Measurements from ENCODE around the gene PSMB9. TPM values are rescaled to one million over a fixed set of nuclear protein-coding genes. Genes with fewer than 3 reads are reported as not detected.
"Not testable (repeated sequence)": the region's sequence is repeated elsewhere in the genome, so short reads cannot be mapped to it uniquely, and the experiment has no call there.

The PSMB9 gene
- total RNA-seq, 1 donor from 2014 or later, result 7.8 TPM

DNA sequence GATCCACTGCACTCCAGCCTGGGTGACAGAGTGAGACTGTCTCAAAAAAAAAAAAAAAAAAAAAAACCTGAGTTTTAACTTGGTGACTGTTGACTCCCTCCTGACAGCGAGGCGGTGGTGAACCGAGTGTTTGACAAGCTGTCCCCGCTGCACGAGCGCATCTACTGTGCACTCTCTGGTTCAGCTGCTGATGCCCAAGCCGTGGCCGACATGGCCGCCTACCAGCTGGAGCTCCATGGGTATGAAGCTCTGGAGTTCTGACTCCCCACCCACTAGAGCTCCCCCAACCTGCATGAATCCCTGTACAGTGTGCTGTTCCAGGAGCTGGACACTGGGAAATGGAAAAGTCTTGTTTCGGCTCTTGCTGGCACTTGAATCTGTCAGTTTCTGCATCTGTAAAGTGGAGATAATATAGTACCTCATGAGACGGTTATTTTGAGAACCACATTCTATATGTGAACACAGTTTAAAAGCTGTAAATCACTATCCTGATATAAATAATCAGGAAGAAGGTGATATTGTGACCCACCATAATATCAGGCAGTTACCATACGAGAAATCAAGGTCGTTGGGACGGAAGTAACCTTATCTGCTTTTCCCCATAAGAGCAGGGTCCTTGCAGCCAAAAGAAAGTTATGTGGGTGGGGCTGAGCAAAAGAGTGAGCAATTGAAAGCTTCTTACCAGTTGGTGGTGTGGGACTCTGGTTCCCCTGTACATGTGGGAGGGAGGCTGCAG is 3.3 kb downstream of the PSMB9 start:
- Histone ChIP-seq H3K27ac (ENCODE audit: low read depth, low read length) (no peak overlapping the region), H3K9ac (ENCODE audit: low read depth in 1 of 3, low read length in 3 of 3) (no peak overlapping the region), H3K4me3 (ENCODE audit: low read length in 3 of 3) (no peak overlapping the region), H3K36me3 (ENCODE audit: control insufficient read depth in 3 of 3, insufficient read depth in 3 of 3, low read length in 3 of 3) (peaks cover 0 to 13% (median 2%) of the 10 kb centered on the region in 3 donors), H3K4me1 (ENCODE audit: control insufficient read depth in 3 of 3, insufficient read depth in 3 of 3, low read length in 3 of 3) (peaks cover 9 to 27% (median 16%) of the 10 kb centered on the region in 3 donors), H3K9me3 (ENCODE audit: control insufficient read depth in 3 of 3, low read length in 3 of 3) (no peaks in the 10 kb centered on the region), H3K27me3 (ENCODE audit: control insufficient read depth in 3 of 3, insufficient read depth in 3 of 3, low read length in 3 of 3) (no peaks in the 10 kb centered on the region)

GRCh38 chr6:32858194-32858593 is 4.2 kb downstream of the PSMB9 start:
- no peak overlapping the region for H3K27ac ChIP-seq (ENCODE audit: low read depth, low read length)
- H3K9ac ChIP-seq (ENCODE audit: low read depth in 1 of 3, low read length in 3 of 3), result no peak overlapping the region
- H3K36me3 ChIP-seq (ENCODE audit: control insufficient read depth in 3 of 3, insufficient read depth in 3 of 3, low read length in 3 of 3), result peaks cover 0 to 13% (median 2%) of the 10 kb centered on the region in 3 donors
- no peak overlapping the region for H3K4me3 ChIP-seq (ENCODE audit: low read length in 3 of 3)
- no peaks in the 10 kb centered on the region for H3K27me3 ChIP-seq (ENCODE audit: control insufficient read depth in 3 of 3, insufficient read depth in 3 of 3, low read length in 3 of 3)
- no peaks in the 10 kb centered on the region for H3K9me3 ChIP-seq (ENCODE audit: control insufficient read depth in 3 of 3, low read length in 3 of 3)
- peaks cover 6 to 19% (median 10%) of the 10 kb centered on the region in 3 donors for H3K4me1 ChIP-seq (ENCODE audit: control insufficient read depth in 3 of 3, insufficient read depth in 3 of 3, low read length in 3 of 3)

DNA sequence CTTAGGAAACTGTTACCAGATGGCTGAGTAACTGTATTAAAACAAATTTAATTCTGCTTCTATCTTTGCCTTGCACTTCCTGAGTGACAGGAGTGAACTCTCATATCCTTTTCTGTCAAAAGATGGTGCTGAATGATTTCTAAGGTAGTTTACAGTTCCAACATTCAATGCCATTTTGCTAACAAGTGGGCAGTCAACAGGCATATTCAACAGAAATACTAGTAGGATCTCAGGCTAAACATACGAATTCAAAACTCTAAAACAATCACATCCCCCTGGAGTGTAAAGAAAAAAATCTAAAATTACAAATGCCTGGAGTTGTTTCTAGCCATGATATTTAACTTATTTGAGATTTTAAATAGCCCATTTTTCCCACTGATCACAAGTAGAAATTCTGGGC is 6.7 kb downstream of the PSMB9 start:
- Histone ChIP-seq H3K36me3 (ENCODE audit: control insufficient read depth in 3 of 3, insufficient read depth in 3 of 3, low read length in 3 of 3) (peaks cover 0 to 13% (median 2%) of the 10 kb centered on the region in 3 donors), H3K27ac (ENCODE audit: low read depth, low read length) (no peak overlapping the region), H3K9me3 (ENCODE audit: control insufficient read depth in 3 of 3, low read length in 3 of 3) (no peaks in the 10 kb centered on the region), H3K4me1 (ENCODE audit: control insufficient read depth in 3 of 3, insufficient read depth in 3 of 3, low read length in 3 of 3) (peaks cover 0 to 4% (median 0%) of the 10 kb centered on the region in 3 donors), H3K4me3 (ENCODE audit: low read length in 3 of 3) (no peak overlapping the region), H3K9ac (ENCODE audit: low read depth in 1 of 3, low read length in 3 of 3) (no peak overlapping the region), H3K27me3 (ENCODE audit: control insufficient read depth in 3 of 3, insufficient read depth in 3 of 3, low read length in 3 of 3) (no peaks in the 10 kb centered on the region)

GRCh38 chr6:32862725-32863124 is 8.7 kb downstream of the PSMB9 start:
- no peak overlapping the region for H3K4me3 ChIP-seq (ENCODE audit: low read length in 3 of 3)
- H3K36me3 ChIP-seq (ENCODE audit: control insufficient read depth in 3 of 3, insufficient read depth in 3 of 3, low read length in 3 of 3), result peaks cover 0 to 10% (median 2%) of the 10 kb centered on the region in 3 donors
- no peak overlapping the region for H3K9ac ChIP-seq (ENCODE audit: low read depth in 1 of 3, low read length in 3 of 3)
- H3K9me3 ChIP-seq (ENCODE audit: control insufficient read depth in 3 of 3, low read length in 3 of 3), result no peaks in the 10 kb centered on the region
- H3K27me3 ChIP-seq (ENCODE audit: control insufficient read depth in 3 of 3, insufficient read depth in 3 of 3, low read length in 3 of 3), result no peaks in the 10 kb centered on the region
- H3K27ac ChIP-seq (ENCODE audit: low read depth, low read length), result no peak overlapping the region
- H3K4me1 ChIP-seq (ENCODE audit: control insufficient read depth in 3 of 3, insufficient read depth in 3 of 3, low read length in 3 of 3), result no peaks in the 10 kb centered on the region

- Histone ChIP-seq H3K4me3 (ENCODE audit: low read length in 3 of 3) (no peak overlapping the region), H3K27ac (ENCODE audit: low read depth, low read length) (no peak overlapping the region), H3K27me3 (ENCODE audit: control insufficient read depth in 3 of 3, insufficient read depth in 3 of 3, low read length in 3 of 3) (peaks cover 0 to 4% (median 4%) of the 10 kb centered on the region in 3 donors), H3K9ac (ENCODE audit: low read depth in 1 of 3, low read length in 3 of 3) (no peak overlapping the region), H3K9me3 (ENCODE audit: control insufficient read depth in 3 of 3, low read length in 3 of 3) (no peaks in the 10 kb centered on the region), H3K36me3 (ENCODE audit: control insufficient read depth in 3 of 3, insufficient read depth in 3 of 3, low read length in 3 of 3) (no peaks in the 10 kb centered on the region), H3K4me1 (ENCODE audit: control insufficient read depth in 3 of 3, insufficient read depth in 3 of 3, low read length in 3 of 3) (no peaks in the 10 kb centered on the region)
Observed at GRCh38 chr6:32865724-32866443, 11.9 kb downstream of the PSMB9 start.

DNA sequence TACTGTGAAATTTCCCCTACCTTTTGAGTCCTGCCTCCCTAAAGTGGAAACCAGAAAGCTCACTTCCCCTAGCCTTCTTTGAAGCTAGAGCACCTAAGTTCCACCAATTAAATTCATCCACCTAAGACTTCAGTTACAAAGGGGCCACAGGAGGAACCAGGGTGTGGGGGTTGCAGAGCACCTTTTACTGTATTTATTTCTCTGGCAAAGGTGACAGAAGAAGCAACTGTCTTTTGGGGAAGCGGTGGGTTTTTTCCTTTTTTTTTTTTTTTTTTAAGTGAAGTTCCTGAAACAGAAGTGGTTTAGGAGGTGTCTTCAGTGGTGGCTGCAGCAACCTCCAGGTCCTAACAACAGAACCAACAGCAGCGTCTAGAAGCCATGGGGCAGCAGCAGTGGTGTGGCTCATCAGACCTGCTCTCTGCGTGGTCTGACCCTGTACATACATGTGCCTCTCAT is 13.1 kb downstream of the PSMB9 start:
- Histone ChIP-seq H3K9me3 (ENCODE audit: control insufficient read depth in 3 of 3, low read length in 3 of 3) (no peaks in the 10 kb centered on the region), H3K9ac (ENCODE audit: low read depth in 1 of 3, low read length in 3 of 3) (peak overlapping the region in 1 of 3 donors; percentile 27), H3K27me3 (ENCODE audit: control insufficient read depth in 3 of 3, insufficient read depth in 3 of 3, low read length in 3 of 3) (peaks cover 0 to 4% (median 4%) of the 10 kb centered on the region in 3 donors), H3K4me3 (ENCODE audit: low read length in 3 of 3) (no peak overlapping the region), H3K27ac (ENCODE audit: low read depth, low read length) (no peak overlapping the region), H3K4me1 (ENCODE audit: control insufficient read depth in 3 of 3, insufficient read depth in 3 of 3, low read length in 3 of 3) (no peaks in the 10 kb centered on the region), H3K36me3 (ENCODE audit: control insufficient read depth in 3 of 3, insufficient read depth in 3 of 3, low read length in 3 of 3) (no peaks in the 10 kb centered on the region)

DNA sequence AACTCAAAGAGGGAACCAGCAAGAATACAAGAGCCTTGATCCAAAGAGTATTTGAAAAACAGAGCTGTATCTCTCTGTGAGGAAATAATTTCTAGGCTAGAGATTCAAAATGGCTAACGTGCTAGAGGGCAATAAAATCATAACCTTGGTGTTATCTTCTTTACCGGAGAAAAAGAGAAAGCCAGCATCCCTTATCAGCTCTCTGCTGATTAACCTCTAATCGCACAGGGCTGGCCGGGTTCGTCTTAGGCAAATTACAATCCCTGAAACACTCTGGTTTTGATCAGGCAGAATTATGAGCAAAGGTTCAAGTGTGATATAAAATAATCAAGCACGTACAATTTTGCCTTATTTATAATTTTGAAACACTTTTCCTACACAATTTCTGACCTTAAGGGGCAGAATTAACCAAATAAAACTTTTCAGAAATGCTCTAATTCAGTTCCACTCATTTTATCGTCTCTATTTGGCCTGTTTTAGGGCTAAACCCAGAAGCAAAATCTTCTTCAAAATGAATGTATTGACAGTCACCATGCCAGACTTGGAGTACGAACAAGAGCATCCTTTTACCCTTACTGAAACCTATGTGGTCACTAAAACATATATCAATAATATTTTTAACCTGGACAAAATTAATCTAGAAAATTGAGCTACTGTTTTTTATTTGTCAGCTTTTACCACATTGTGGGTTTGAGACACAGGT is 13.7 kb downstream of the PSMB9 start:
- Histone ChIP-seq H3K9me3 (ENCODE audit: control insufficient read depth in 3 of 3, low read length in 3 of 3) (no peaks in the 10 kb centered on the region), H3K36me3 (ENCODE audit: control insufficient read depth in 3 of 3, insufficient read depth in 3 of 3, low read length in 3 of 3) (no peaks in the 10 kb centered on the region), H3K27me3 (ENCODE audit: control insufficient read depth in 3 of 3, insufficient read depth in 3 of 3, low read length in 3 of 3) (peaks cover 0 to 4% (median 4%) of the 10 kb centered on the region in 3 donors), H3K4me1 (ENCODE audit: control insufficient read depth in 3 of 3, insufficient read depth in 3 of 3, low read length in 3 of 3) (no peaks in the 10 kb centered on the region), H3K27ac (ENCODE audit: low read depth, low read length) (no peak overlapping the region), H3K9ac (ENCODE audit: low read depth in 1 of 3, low read length in 3 of 3) (no peak overlapping the region), H3K4me3 (ENCODE audit: low read length in 3 of 3) (no peak overlapping the region)

- no peaks in the 10 kb centered on the region for H3K4me1 ChIP-seq (ENCODE audit: control insufficient read depth in 3 of 3, insufficient read depth in 3 of 3, low read length in 3 of 3)
- H3K9ac ChIP-seq (ENCODE audit: low read depth in 1 of 3, low read length in 3 of 3), result no peak overlapping the region
- H3K27me3 ChIP-seq (ENCODE audit: control insufficient read depth in 3 of 3, insufficient read depth in 3 of 3, low read length in 3 of 3), result peaks cover 0 to 4% (median 4%) of the 10 kb centered on the region in 3 donors
- H3K36me3 ChIP-seq (ENCODE audit: control insufficient read depth in 3 of 3, insufficient read depth in 3 of 3, low read length in 3 of 3), result no peaks in the 10 kb centered on the region
- no peak overlapping the region for H3K4me3 ChIP-seq (ENCODE audit: low read length in 3 of 3)
- H3K9me3 ChIP-seq (ENCODE audit: control insufficient read depth in 3 of 3, low read length in 3 of 3), result no peaks in the 10 kb centered on the region
- H3K27ac ChIP-seq (ENCODE audit: low read depth, low read length), result no peak overlapping the region
Observed at GRCh38 chr6:32868257-32868788, 14.3 kb downstream of the PSMB9 start.

DNA sequence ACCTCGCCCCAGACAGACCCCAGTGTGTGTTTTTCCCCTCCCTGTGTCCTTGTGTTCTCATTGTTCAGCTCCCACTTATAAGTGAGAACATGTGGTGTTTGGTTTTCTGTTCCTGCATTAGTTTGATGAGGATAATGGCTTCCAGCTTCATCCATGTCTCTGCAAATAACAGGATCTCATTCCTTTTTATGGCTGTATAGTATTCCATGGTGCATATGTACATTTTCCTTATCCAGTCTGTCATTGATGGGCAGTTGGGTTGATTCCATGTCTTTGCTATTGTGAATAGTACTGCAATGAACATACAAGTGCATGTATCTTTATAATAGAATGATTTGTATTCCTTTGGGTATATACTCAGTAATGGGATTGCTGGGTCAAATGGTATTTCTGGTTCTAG is 20.0 kb downstream of the PSMB9 start:
- not testable (repeated sequence) for H3K9ac ChIP-seq (ENCODE audit: low read depth in 1 of 3, low read length in 3 of 3); H3K4me3 ChIP-seq (ENCODE audit: low read length in 3 of 3); H3K4me1 ChIP-seq (ENCODE audit: control insufficient read depth in 3 of 3, insufficient read depth in 3 of 3, low read length in 3 of 3); H3K27ac ChIP-seq (ENCODE audit: low read depth, low read length); H3K9me3 ChIP-seq (ENCODE audit: control insufficient read depth in 3 of 3, low read length in 3 of 3); H3K27me3 ChIP-seq (ENCODE audit: control insufficient read depth in 3 of 3, insufficient read depth in 3 of 3, low read length in 3 of 3); H3K36me3 ChIP-seq (ENCODE audit: control insufficient read depth in 3 of 3, insufficient read depth in 3 of 3, low read length in 3 of 3)
